ENCODE measurements around the gene OMP.
A peak's percentile ranks its signal among the peaks of the same experiment; 100 is the strongest.

Gene OMP

GRCh38 chr11:77069336-77069968 is 33.2 kb upstream of the OMP start:
- DNase-seq (ENCODE audit: low read depth), result no peak

GRCh38 chr11:77069969-77070582 is 32.6 kb upstream of the OMP start:
- DNase-seq (ENCODE audit: low read depth), result no peak

GRCh38 chr11:77071077-77071476 is 31.6 kb upstream of the OMP start:
- no peak for DNase-seq (ENCODE audit: low read depth)

- peak; percentile 58 for DNase-seq (ENCODE audit: low read depth)
Measured at GRCh38 chr11:77071671-77072605, 30.7 kb upstream of the OMP start.

GRCh38 chr11:77072851-77073327 is 29.8 kb upstream of the OMP start:
- no peak for DNase-seq (ENCODE audit: low read depth)

- DNase-seq (ENCODE audit: low read depth), result peak; percentile 96
Measured at GRCh38 chr11:77073328-77074001, 29.2 kb upstream of the OMP start.

- no peak for DNase-seq (ENCODE audit: low read depth)
Measured at GRCh38 chr11:77074205-77074604, 28.4 kb upstream of the OMP start.

GRCh38 chr11:77074626-77075221 is 27.9 kb upstream of the OMP start:
- no peak for DNase-seq (ENCODE audit: low read depth)

GRCh38 chr11:77075425-77075905 is 27.2 kb upstream of the OMP start:
- no peak for DNase-seq (ENCODE audit: low read depth)

GRCh38 chr11:77079666-77080065 is 23.0 kb upstream of the OMP start:
- DNase-seq (ENCODE audit: low read depth), result no peak

GRCh38 chr11:77080643-77081210 is 21.9 kb upstream of the OMP start:
- peak; percentile 45 for DNase-seq (ENCODE audit: low read depth)

- no peak for DNase-seq (ENCODE audit: low read depth)
Measured at GRCh38 chr11:77081381-77081851, 21.2 kb upstream of the OMP start.

GRCh38 chr11:77081976-77082836 is 20.4 kb upstream of the OMP start:
- DNase-seq (ENCODE audit: low read depth), result no peak

- peak; percentile 73 for DNase-seq (ENCODE audit: low read depth)
Measured at GRCh38 chr11:77082838-77083565, 19.6 kb upstream of the OMP start.

GRCh38 chr11:77083566-77084245 is 18.9 kb upstream of the OMP start:
- DNase-seq (ENCODE audit: low read depth), result no peak

- no peak for DNase-seq (ENCODE audit: low read depth)
Measured at GRCh38 chr11:77084581-77085191, 18.0 kb upstream of the OMP start.

GRCh38 chr11:77085652-77086051 is 17.0 kb upstream of the OMP start:
- DNase-seq (ENCODE audit: low read depth), result no peak
